ENCODE results near the gene SH3RF3.

DNA sequence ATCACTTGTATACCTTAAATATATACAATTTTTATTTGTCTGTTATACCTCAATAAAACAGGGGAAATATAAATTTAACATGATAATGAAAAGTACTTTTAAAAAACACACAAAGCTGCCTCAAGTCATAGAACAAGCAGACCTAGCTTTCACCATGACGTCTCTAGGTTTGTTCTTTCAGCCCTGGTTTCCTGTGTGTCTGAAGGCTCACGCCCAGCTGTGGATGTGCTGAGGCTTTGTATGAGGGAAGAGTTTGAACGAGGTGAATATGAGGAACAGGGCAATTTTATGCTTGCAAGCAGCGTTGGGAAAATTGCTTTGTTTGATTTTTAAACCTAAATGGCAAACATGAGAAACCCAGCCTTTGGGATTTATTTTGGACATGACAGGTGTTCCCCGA is 15.3 kb downstream of the SH3RF3 start:
- no peak for TF ChIP-seq POLR2A (IDR thresholded peaks at IDR 0.05)
- TF ChIP-seq, protein P1, sequence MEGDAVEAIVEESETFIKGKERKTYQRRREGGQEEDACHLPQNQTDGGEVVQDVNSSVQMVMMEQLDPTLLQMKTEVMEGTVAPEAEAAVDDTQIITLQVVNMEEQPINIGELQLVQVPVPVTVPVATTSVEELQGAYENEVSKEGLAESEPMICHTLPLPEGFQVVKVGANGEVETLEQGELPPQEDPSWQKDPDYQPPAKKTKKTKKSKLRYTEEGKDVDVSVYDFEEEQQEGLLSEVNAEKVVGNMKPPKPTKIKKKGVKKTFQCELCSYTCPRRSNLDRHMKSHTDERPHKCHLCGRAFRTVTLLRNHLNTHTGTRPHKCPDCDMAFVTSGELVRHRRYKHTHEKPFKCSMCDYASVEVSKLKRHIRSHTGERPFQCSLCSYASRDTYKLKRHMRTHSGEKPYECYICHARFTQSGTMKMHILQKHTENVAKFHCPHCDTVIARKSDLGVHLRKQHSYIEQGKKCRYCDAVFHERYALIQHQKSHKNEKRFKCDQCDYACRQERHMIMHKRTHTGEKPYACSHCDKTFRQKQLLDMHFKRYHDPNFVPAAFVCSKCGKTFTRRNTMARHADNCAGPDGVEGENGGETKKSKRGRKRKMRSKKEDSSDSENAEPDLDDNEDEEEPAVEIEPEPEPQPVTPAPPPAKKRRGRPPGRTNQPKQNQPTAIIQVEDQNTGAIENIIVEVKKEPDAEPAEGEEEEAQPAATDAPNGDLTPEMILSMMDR (IDR thresholded peaks at IDR 0.05 in 4 of 5, conservative IDR thresholded peaks at IDR 0.05 in 1 of 5), result no peak
